Activated CD8-positive, alpha-beta memory T cell treated with anti-CD3 and anti-CD28 coated beads, Interleukin-2, amount 50 U/mL, for 24 hours (primary cell): ENCODE measurements around the gene KCNJ10.
A peak's percentile ranks its signal among the peaks of the same experiment; 100 is the strongest.
"Not testable (repeated sequence)": the region's sequence is repeated elsewhere in the genome, so short reads cannot be mapped to it uniquely, and the experiment has no call there.

Source experiments
- DNase-seq: peaks from one replicate; pipeline ENCODE4 v3.0.0-alpha.2; 2020; ENCODE audit errors: extremely low read depth

KCNJ10 gene

DNA sequence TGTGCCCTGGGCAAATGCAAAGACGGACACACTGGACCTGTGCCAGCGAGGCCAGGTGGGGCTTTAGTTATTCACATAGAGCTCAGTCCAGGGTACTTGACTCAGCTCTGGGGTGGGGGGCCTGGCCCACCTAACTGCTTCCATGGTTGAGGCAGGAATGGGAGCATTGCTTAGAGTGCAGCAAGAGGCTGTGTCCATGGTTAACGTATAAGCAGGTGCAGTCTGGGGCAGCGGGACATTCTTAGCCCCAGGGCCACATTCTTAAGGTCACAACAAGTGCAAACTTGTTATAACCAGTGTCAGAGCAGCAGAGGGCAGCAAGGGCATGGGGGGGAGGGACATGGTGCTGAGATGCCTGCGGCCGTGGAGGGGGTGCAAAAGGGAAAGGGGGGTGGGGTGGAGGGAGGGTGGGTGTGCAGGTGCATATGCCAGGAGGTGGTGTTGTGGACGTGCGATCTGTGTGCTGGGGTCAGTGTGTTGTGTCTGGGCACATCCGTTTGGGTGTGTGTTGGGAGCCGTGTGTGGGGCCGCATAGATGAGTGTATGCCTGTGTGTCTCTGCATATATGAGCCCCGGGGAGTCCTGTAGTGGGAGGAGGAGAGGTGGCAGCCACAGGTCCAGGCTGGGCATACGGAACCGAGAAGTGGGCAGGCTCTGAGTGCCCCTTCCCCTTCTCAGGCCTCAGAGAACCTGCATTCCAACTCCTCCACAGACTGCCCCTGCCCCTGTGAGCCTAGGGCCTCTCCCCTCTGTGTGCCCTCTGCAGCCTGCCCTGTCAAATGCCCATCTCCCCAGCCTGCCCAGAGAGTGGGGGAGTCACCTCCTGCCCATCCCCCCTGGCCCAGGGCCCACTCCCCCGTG is 8.4 kb downstream of the KCNJ10 start:
- DNase-seq: no peak

DNA sequence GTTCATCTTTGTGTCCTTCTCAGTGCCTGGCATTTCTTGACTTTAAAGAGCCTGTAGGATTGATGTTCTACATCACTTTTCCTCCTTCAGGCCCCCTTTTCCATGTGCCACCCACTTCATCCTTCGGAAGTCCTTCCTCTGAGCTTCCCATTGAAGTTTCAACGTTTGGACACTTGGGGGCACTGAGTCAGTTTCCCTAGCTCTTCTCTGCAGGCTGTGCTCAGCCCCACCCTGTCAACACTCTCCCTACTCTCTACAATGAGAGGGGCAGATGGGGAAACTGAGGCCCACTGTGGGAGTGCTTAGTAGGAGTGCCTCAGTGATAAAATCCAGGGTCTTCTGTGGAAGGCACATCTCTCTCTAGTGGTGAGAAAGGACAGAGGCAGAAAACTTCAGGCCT is 11.9 kb downstream of the KCNJ10 start:
- DNase-seq: no peak

DNA sequence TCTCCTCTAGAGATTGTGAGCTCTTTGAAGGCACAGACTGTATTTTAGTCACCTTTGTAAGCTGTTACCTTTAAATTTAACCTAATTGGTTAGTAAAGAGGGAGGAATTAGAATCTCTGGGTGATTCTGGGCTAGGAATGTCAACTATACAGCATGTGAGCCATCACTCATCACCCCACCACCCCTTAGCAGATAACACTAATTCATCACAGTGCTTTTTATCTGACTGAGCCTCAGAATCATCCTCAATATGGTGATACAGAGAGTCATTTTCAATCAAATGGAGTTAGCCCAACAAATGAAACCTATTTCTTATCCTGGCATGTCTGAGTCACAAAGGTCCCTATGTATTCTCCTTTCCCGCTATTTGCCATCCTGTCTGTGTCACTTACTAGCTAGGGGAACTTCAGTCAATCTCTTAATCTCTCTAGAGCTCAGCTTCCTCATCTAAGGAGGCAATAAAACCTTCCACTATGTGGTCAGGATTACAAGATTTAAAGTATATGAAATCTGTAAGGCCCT is 13.3 kb downstream of the KCNJ10 start:
- no peak for DNase-seq

DNA sequence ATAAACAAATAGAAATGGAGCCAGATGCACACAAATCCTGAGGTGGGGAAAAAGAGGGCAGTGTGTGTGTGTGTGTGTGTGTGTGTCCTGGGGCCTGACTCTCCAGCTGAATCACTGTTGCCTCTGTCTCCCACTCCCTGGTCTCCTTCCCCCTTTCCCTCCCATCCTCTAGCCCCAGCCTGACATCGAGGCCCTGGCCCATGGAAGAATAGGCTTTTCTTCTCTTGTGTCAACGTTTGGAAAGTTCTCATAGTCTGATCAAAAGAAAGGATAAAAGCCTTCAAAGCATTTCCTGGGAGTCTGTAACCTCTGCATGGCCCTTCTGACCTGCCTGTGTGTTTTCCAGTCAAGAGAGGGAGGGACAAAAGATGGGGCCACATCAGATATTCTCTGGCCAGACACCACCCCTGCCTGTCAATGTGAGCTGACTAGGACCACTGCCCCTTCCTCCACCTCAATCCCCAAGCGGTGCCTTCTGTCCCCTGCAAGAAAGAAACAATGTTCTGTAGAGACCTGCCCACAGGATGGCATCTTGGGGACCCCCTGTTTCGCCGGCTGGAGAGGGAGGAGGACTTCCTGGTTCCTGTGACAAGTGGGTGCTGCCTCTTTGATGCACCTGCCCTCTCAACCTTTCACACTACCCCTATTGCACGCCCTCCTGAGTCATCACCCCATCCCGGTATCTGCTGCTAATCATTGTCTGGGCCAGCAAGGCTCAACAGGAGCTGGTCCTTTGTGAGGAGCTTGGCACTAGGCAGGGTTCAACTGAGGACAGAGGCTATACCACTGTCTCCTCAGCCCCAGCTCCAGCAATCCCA is 16.2 kb downstream of the KCNJ10 start:
- DNase-seq: no peak

DNA sequence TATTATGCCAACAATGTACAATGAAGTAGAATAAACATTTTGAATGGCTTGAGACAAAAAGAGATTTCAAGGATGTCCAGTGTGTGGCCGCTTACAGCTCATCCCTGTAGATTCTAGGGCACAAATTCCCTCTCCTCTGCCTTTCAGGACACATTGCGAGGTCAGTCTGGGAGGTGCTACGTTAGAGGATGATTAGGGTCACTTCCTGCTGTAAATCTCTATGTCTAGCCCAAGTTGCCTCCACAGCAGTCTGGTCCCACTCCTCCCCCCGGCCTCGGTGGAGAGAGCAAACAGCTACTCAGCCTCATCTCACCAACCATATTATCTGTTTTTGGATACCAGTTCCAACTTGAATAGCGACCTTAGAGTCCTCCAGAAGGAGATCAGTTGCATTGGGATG is 17.0 kb downstream of the KCNJ10 start:
- no peak for DNase-seq

DNA sequence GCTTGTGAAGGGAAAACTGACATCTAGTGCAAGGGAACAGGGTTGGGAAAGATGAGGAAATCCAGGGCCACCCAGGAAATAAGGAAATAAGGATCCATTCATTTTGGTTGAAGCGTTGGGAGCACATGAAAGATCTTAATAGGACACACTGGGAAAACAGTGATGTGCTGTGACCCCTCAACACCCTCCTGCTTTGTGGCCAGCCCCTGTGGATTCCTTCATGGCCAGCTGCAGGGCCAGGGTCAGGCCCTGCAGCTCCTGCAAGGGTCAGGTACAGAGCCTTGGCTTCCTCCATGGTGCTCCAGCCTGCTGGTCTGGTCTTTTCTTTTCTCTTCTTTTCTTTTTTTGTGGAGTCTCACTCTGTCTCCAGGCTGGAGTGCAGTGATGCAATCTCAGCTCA is 19.3 kb downstream of the KCNJ10 start:
- DNase-seq: no peak

DNA sequence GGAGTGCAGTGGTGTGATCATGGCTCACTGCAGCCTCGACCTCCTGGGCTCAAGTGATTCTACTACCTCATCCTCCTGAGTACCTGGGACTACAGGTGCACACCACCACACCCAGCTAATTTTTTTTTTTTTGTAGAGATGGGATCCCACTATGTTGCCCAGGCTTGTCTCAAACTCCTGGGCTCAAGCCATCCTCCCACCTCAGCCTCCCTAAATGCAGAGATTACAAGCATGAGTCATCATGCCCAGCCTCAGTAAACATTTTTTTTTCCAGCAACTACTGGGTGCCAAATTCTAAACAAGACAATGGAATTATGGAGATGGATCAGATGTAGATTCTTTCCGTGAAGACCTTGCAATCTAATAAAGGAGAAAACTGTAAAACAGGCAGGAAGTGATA is 19.8 kb downstream of the KCNJ10 start:
- DNase-seq: not testable (repeated sequence)

DNA sequence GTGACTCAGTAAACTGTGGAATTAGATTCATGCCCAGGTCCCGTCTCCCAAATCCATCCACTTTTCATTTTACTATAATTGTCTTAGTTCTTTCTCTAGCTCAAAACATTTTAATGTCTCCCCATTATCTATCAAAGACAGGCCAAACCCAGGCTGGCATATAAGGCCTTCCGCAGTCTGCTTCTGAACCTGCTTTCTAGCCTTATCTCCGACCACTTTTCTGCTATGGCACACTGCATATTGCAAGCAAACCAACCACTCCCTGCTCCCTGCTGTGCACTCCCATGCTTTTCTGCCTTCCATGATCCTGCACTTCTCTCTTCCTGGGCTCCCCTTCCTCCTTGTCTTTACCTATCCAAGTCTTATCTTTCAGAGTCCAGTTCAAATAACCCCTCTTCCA is 20.9 kb downstream of the KCNJ10 start:
- DNase-seq: no peak

DNA sequence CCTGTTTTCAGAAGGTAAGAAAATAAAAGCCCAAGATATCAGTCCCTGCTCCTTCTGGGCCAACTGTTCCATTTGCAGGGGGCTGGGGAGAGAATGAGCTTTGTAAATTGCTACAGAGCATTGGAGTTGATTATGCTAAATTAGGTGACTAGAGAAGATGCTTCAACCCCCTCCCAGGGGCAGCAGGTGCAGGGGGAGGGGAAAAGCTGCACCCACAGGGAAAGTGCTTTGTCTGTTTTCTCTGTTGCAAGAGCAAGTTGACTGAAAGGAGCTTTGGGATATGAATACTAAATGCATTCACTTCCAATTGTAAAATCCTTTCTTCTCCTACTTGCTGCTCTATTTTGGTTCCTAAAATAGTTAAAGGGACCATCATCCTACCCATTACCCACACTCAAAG is 21.6 kb downstream of the KCNJ10 start:
- DNase-seq: no peak

DNA sequence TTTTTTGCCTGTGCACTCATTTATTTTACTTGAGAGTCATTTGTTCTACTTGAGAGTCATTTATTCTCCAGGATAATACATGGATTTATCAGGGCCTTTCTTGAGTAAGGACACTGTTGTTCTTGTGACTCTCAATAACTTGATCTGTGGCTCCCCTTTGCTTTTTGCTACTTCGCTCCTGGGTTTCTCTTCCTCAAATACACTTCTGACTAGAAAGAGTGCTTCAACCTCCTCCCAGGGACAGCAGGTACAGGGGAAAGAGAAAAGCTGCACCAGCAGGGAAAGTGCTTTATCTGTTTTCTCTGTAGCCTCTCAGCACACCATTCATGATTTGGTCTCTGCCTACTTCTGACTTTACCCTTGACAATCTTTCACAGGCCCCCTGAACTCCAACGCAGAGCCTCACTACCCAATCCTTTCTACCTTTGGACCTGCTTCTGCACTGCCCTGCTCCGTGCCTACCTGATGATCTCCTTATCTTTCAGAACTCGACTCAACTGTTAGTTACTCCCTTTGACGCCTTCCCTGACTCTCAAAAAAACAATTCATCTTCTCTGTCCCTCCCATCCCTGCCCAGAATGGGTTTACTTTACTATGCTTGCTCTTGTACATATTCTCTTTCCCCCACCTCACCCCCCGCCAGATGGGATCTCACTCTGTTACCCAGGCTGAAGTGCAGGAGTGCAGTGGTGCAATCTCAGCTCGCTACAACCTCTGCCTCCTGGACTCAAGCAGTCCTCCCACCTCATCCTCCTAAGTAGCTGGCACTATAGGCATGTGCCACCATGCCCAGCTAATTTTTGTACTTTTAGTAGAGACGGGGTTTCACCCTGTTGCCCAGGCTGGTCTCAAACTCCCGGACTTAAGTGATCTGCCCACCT is 22.6 kb downstream of the KCNJ10 start:
- DNase-seq: no peak

DNA sequence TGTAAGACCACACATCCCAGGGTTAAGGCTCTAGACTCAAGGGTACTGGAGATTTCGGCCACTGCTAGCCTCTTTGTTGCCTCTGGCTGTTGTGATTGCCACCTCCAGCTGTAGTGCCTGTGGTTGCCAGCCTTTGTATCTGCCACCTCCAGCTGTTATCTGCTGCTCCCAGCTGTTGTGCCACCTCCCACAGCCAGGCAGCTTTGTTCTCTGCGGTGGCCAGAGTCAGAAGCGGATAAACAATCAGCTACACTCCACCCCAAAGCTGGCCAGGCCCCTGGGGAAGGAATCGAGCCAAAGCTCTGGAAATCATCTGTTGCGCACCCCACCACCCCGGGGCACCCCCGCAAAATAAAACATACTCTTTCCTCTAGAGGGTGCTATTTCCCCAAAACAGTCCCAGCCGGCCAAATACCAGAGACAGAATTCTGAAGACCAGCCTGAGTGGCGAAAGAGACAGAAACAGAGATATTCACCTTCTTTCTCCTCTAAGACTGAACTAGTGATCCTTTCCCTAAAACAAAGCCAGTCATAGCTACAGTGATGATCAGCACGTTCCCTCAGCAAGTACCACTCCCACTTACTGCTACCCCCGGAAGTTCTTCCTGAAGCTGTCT is 23.4 kb downstream of the KCNJ10 start:
- DNase-seq: no peak

DNA sequence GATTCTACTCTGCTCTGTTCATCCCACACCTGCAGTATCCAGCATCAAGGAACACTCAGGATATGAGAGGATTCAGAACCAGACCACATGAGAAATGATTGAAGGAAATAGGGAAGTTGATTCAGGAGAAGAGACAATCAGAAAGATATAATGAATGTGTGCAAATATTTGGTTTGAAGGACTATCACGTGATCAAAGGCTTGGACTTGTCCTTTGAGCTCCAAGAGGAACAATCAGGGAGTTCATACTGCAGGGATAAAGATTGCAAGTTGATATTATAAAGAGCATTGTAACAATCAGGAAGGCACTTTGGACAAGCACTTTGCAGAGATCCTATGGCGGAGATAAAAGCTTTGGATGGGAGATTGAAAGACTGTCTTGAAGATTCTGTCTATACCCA is 24.3 kb downstream of the KCNJ10 start:
- no peak for DNase-seq

DNA sequence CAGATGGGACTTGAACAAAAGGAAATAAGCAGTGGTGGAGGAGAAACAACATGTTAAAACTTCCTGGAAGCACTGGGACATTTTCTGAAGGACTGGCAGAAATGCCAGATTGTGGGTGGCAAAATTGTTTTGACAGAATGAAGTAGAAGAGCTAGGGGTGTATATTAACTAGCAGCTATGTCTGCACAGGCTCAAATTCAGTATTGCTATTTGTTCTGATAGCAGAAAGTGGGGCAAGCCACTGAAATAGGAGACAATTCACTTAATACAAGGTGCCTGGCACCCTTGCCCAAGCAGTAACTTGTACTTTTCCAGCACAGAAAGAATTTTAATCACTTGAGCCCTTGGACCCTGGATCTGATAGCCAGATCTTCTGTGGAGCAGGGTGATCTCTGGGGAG is 26.4 kb downstream of the KCNJ10 start:
- DNase-seq: no peak

DNA sequence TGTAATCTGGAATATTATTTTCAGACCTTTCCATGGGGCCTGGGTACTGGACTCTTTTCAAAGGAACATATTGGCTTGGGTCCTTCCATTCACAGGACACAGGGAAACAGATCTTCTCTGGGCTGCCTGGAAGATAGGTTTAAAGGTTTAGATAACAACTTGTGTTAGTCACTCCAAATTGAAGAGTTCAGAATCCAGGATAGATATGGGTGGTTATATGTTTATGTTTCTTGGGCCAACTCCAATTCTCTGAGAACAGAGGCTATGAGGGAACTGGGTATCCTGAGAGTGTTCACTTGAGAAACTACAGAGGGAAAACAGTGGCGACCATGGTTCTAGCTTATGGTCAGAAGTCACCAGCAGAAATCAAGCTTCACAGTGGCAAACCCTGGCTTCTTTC is 29.5 kb downstream of the KCNJ10 start:
- no peak for DNase-seq

DNA sequence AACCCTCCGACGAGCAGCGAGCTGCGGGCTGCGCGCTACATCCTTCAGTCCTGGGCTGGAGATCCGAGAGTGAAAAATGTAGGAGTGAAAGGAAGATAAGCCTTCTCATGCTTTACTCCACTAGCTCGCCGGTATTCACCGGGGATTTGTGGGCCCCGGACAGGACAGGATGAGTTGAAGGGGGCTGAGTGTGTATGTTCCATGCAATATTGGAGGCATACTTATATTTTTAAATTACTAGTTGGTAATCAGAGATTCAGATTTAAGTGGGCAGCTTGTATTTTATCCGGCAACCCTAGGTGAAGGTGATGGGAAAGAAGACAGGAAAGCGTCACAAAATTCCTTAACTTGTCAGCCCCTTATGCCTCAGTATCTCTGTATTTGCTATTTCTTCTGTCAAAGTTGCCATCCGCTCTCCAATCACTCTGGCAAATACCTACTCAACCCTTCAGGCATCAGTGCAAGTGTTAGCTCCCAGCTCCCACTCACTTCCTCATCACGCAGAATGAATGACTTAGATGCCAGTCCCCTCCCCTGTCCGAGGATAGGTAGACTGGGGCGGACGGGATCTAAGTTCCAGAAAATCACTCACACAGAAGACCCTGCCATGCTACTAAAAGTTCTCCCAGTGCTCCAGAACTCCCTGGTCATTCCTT is 37.7 kb downstream of the KCNJ10 start:
- no peak for DNase-seq

DNA sequence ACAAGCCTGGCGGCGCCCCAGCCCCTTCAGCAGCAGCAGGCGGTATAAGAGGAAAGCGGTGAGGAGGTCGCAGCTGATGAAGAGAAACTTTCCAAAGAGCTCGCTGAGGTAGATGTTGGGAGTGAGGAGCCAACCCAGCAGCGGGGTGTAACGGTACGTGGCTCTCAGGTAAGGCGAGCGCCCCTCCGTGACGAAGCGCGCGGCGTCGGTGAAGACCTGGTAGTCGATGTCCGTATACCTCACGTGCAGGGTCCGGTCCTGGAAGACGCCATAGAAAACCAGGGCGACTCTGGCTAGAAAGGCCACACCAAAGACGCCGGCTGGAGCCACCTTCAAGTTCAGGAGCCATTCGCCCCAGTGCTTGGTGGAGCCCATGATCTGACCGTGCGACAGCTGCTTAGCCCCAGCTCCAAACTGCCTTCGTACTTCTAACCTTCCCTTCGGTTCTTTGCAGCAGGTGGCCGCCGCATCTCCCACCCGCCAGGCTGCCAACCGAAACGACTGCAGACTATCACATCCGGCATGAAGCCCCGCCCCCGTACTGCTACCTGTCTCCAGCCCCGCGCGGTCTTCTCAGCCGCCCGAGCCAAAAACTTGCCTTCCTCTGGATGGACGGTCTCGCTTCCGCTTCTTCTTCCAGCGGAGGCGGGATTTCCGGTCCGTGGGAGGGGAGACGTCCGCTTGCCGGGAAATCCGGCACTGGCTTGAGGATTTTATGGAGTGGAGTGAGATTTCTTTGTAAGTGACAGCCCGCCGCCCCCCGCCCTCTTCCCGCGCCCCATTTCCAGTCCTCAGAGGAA is 38.4 kb downstream of the KCNJ10 start, which contains the start of gene PIGM:
PIGM (minus strand) TSS at position 626 of the 800 bp plus-strand sequence; CDS start at position 375, 251 bp downstream.
- DNase-seq: peak; percentile 83

DNA sequence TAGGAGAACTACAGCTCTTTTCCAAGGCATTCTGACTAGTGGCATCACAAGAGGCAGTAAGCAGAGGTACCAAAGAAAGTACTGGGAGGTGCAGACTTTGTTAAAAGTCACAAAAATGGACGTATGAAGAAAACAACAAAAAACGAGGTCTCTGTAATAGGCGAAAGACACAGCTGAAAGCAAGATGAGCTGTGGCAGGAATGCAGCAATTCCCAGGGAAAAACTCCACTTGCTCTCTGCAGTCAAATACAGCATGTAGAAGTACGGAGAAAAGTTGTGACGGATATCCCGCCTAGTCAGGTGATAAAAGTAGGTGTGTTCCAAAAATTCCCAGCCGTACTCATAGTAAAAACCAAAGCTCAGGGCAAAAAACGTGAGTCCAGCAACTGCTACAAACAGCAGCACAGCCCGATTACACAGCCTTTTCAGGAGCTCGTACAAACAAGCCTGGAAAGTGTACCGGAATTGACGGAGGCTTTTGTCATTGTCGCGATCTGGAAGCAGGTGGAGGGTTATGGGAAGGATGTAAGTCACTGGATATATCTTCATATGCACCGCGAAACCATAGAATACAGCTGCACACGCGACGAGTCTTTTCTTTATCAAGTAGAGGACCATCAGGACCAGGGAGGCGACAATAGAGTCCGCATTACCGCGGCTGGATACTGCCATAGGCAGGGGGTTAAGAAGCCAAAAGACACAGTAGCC is 39.1 kb downstream of the KCNJ10 start:
- DNase-seq: no peak

DNA sequence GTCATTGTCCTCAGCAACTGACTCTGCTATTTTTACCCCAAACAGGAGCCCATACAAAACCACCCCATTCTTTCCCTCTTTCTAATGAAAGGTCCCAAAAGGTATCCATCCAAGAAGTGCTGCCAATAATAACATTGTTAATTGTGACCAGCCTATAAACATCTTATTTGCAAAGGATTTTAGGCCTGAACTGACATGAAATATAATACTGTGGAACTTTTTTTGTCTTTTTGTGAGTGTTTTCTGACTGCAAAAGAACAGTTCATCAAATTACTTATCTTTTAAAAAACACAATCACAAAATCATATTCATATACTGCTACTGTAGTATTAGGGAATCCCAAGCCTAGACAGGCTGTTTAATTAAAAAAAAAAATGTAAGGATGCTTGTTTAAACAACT is 41.5 kb downstream of the KCNJ10 start:
- no peak for DNase-seq

DNA sequence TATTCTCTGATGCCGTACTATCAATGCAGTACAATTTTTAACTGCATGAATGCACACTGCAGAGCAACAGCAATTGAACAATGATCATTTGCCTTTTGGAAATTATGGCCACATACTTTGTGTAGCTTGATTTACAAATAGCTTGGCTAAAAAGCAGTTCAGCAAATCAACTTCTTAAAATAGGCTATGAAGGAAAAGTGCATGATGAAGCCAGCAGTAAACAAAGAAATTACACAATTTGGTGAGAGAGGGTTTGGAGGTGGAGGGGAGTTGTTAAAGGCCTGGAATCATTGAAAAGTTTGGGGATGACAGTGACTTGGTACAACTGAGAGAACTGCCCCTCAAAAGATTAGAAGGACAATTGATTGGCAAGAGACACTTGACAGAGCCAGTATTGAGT is 44.6 kb downstream of the KCNJ10 start:
- DNase-seq: no peak
